H7 (cell line): ENCODE results near the gene EXOC3L4. TPM values are rescaled to one million over a fixed set of nuclear protein-coding genes. Genes with fewer than 3 reads are reported as not detected.

ENCODE experiments used
- total RNA-seq: library from RNA; depleted of rRNA; stranded (reverse); fragments of >200 nt; shearing (Covaris generic); gene quantifications from 2 replicates; pipeline ENCODE4 v1.2.3, GENCODE V29; 2014; rRNA removed

Gene EXOC3L4
- total RNA-seq, 1 experiment from 2014 or later = 0.21 TPM

Other genes starting within 250 kb of the EXOC3L4 start
- 0.92 and 1.7 TPM in 2 replicates for gene AMN, start 172.1 kb upstream of the EXOC3L4 start, total RNA-seq
- 56.1 and 59.8 TPM in 2 replicates for gene CDC42BPB, start 37.2 kb upstream of the EXOC3L4 start, total RNA-seq
- not detected in 2 replicates for gene LBHD2, start 10.5 kb upstream of the EXOC3L4 start, total RNA-seq
- 30.1 and 38.7 TPM in 2 replicates for gene TNFAIP2, start 28.7 kb downstream of the EXOC3L4 start, total RNA-seq
- 165 and 167 TPM in 2 replicates for gene EIF5, start 239.5 kb downstream of the EXOC3L4 start, total RNA-seq